Transverse colon (tissue), 4 donors: ENCODE measurements around the gene CES2. TPM values are rescaled to one million over a fixed set of nuclear protein-coding genes. Genes with fewer than 3 reads are reported as not detected.

Experiments
- DNase-seq: peaks from one replicate; pipeline ENCODE4 v3.0.0-alpha.2; 2019
- H3K27ac ChIP-seq, 4 donors: fragments of 200-600 bp; sonication (generic); 2 replicates each; pipeline ENCODE4 v1.5.1; 2016 to 2018; ENCODE audit warnings: inconsistent platforms in 4 of 4
- H3K27me3 ChIP-seq: fragments of 200-600 bp; sonication (generic); 2 replicates; pipeline ENCODE4 v1.5.1; 2017; ENCODE audit warnings: inconsistent platforms
- H3K36me3 ChIP-seq, 4 donors: fragments of 200-600 bp; sonication (generic); 2 replicates each; pipeline ENCODE4 v1.5.1; 2017 to 2019; ENCODE audit warnings: inconsistent platforms in 4 of 4
- H3K4me1 ChIP-seq, 4 donors: fragments of 200-600 bp; sonication (generic); 2 replicates each; pipeline ENCODE4 v1.5.1; 2017 to 2020; ENCODE audit warnings: inconsistent platforms in 4 of 4
- H3K4me3 ChIP-seq, 4 donors: fragments of 200-600 bp; sonication (generic); 1 replicate in 1 of 4; 2 replicates in 3 of 4; pipeline versions ENCODE4 v1.5.1 to v1.6.1; 2017 to 2019; ENCODE audit warnings: inconsistent platforms in 4 of 4
- H3K9me3 ChIP-seq, 2 donors: fragments of 200-600 bp; sonication (generic); 2 replicates each; pipeline ENCODE4 v1.5.1; 2017 to 2019; ENCODE audit warnings: inconsistent platforms in 2 of 2
- EP300 ChIP-seq: sonication (generic); formaldehyde crosslinking; IDR thresholded peaks from one replicate; pipeline ENCODE4 v1.6.1; 2017; ENCODE audit warnings: antibody characterized with exemption, low read depth
- POLR2A ChIP-seq: fragments of 450-650 bp; IDR thresholded peaks from one replicate; pipeline ENCODE4 v1.6.1; 2016; ENCODE audit warnings: antibody characterized with exemption, mild to moderate bottlenecking, moderate library complexity
- POLR2AphosphoS5 ChIP-seq, 3 donors: sonication (generic); formaldehyde crosslinking; IDR thresholded peaks; one replicate each; pipeline ENCODE4 v1.6.1; 2016; ENCODE audit warnings: antibody characterized with exemption in 3 of 3
- WGBS, 2 donors: methylation state at CpG; one replicate each; pipeline ENCODE4 v1.1.5; 2018; ENCODE audit warnings: low coverage in 1 of 2; 5-methylcytosine and 5-hydroxymethylcytosine counted together
- in situ Hi-C, 4 donors: fragments of 200-750 bp; cut with MboI; loops; one replicate each; pipeline versions ENCODE4 v1.15.0 to v1.15.1; 2017; ENCODE audit warnings: low sequenced_read_pairs in 3 of 4, low pct_ligation_motif_present in 1 of 4, low pct_unique_long_range_greater_than_20kb in 1 of 4
- intact Hi-C: fragments of 100-400 bp; cut with DNase I; formaldehyde crosslinking; loops from one replicate; pipeline ENCODE4 v1.15.1; 2023; ENCODE audit warnings: low total_unique reads
- total RNA-seq, 4 donors: library from RNA; depleted of rRNA; stranded (reverse); fragments of >200 nt; gene quantifications; one replicate each; pipeline ENCODE4 v1.1.0, GENCODE V29; 2016
- TF ChIP-seq, protein P1 (sequence below), 5 experiments: fragments of 200-600 bp in 3 of 5; fragments of 450-650 bp in 2 of 5; sonication (generic) in 3 of 5; IDR thresholded peaks; 1 replicate in 2 of 5; 2 replicates in 3 of 5; pipeline ENCODE4 v1.5.1; 2016 to 2017; ENCODE audit warnings: antibody characterized with exemption in 5 of 5, inconsistent platforms in 3 of 5, mild to moderate bottlenecking in 2 of 5, moderate library complexity in 1 of 5

CES2 gene
- total RNA-seq, 4 donors from 2014 or later, result 462 to 1,338 (median 921) TPM

DNA sequence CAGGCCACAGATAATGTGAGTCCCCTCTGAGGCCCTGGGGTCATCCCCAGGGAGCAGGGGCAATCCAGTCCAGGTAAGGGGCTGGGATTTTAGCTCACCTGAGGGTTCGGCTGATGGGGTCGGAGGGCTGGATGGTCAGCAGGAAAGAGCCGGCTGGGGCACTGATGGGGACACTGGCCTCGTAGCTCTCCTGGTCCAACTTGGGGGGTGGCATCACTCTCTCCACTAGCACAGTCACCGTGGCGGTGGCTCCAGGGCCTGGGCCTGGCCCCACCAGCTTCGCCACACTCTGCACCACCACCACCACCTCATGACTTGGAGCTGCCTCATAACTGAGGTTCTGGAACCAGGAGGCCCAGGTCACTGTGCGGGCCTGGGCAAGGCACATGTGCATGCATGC lies 23.5 kb upstream of the CES2 start:
- 98% methylated on average over 7 of the region's 8 CpGs; no CpG with 5 or more reads in 1 of the 2 donors for WGBS, 2 donors
- no peaks in the 10 kb centered on the region for H3K36me3 ChIP-seq
- H3K4me3 ChIP-seq, result no peak overlapping the region
- H3K27ac ChIP-seq, result no peak overlapping the region
- H3K9me3 ChIP-seq, result no peaks in the 10 kb centered on the region
- intact Hi-C loops, result no loop called here
- TF ChIP-seq, protein P1, sequence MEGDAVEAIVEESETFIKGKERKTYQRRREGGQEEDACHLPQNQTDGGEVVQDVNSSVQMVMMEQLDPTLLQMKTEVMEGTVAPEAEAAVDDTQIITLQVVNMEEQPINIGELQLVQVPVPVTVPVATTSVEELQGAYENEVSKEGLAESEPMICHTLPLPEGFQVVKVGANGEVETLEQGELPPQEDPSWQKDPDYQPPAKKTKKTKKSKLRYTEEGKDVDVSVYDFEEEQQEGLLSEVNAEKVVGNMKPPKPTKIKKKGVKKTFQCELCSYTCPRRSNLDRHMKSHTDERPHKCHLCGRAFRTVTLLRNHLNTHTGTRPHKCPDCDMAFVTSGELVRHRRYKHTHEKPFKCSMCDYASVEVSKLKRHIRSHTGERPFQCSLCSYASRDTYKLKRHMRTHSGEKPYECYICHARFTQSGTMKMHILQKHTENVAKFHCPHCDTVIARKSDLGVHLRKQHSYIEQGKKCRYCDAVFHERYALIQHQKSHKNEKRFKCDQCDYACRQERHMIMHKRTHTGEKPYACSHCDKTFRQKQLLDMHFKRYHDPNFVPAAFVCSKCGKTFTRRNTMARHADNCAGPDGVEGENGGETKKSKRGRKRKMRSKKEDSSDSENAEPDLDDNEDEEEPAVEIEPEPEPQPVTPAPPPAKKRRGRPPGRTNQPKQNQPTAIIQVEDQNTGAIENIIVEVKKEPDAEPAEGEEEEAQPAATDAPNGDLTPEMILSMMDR (IDR thresholded peaks at IDR 0.05), result no peak
- TF ChIP-seq POLR2A (no peak), EP300 (no peak), POLR2AphosphoS5 (IDR thresholded peaks at IDR 0.05) (no peak)
- H3K4me1 ChIP-seq, result no peaks in the 10 kb centered on the region
- no peak for DNase-seq
- in situ Hi-C loops, result no loop called here
- H3K27me3 ChIP-seq, result no peaks in the 10 kb centered on the region

- intact Hi-C loops, result no loop called here
- TF ChIP-seq EP300 (no peak), POLR2A (no peak), POLR2AphosphoS5 (IDR thresholded peaks at IDR 0.05) (no peak)
- TF ChIP-seq, protein P1 (IDR thresholded peaks at IDR 0.05), result no peak
- Histone ChIP-seq H3K27ac (no peak overlapping the region), H3K4me3 (no peak overlapping the region), H3K27me3 (no peaks in the 10 kb centered on the region), H3K4me1 (no peaks in the 10 kb centered on the region), H3K9me3 (no peaks in the 10 kb centered on the region), H3K36me3 (no peaks in the 10 kb centered on the region)
- WGBS, 2 donors, result 75% methylated on average over 10 of the region's 10 CpGs; no CpG with 5 or more reads in 1 of the 2 donors
- in situ Hi-C loops, result no loop called here
- no peak for DNase-seq
Observed at GRCh38 chr16:66913081-66913480, 22.2 kb upstream of the CES2 start.

- in situ Hi-C loops, result no loop called here
- intact Hi-C loops, result no loop called here
Observed at GRCh38 chr16:66913711-66914110, 21.6 kb upstream of the CES2 start.

DNA sequence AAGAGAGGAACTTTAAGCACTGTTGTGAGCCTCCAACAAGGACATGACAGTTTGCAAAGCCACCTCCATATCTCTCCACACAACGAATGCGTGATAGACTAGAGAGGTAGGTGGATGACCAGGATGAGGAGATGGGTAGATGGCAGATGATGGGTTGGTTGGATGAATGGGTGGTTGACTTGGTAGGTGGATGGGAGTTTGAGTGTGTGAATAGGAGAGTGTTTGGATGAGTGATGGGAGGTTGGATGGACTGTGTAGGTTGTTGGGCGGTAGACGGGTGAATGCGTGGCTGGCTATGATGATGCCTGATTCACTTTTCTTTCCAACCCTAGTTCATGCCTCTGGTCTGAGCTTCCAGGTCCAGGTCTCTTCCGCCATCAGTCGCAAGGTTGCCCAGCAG lies 20.8 kb upstream of the CES2 start:
- intact Hi-C loops (no loop called here), in situ Hi-C loops (no loop called here)
- no peaks in the 10 kb centered on the region for H3K9me3 ChIP-seq
- peaks cover 0 to 9% (median 6%) of the 10 kb centered on the region in 4 donors for H3K4me1 ChIP-seq
- H3K27ac ChIP-seq, result no peak overlapping the region
- no peak overlapping the region for H3K4me3 ChIP-seq
- 94 to 95% methylated on average over 6 to 7 of the region's 7 CpGs for WGBS, 2 donors
- DNase-seq, result no peak
- H3K36me3 ChIP-seq, result no peaks in the 10 kb centered on the region
- H3K27me3 ChIP-seq, result no peaks in the 10 kb centered on the region
- TF ChIP-seq EP300 (no peak), POLR2A (no peak), POLR2AphosphoS5 (IDR thresholded peaks at IDR 0.05) (no peak)
- TF ChIP-seq, protein P1 (IDR thresholded peaks at IDR 0.05), result no peak

More at GRCh38 chr16:66913711-66914110, 21.6 kb upstream of the CES2 start:
- Histone ChIP-seq H3K27me3 (no peaks in the 10 kb centered on the region), H3K4me3 (no peak overlapping the region), H3K27ac (no peak overlapping the region), H3K36me3 (no peaks in the 10 kb centered on the region), H3K4me1 (peaks cover 0 to 2% (median 1%) of the 10 kb centered on the region in 4 donors), H3K9me3 (no peaks in the 10 kb centered on the region)
- WGBS, 2 donors, result 78% methylated on average over 4 of the region's 4 CpGs; no CpG with 5 or more reads in 1 of the 2 donors
- no peak for DNase-seq
- TF ChIP-seq EP300, result no peak
- no peak for TF ChIP-seq POLR2AphosphoS5 (IDR thresholded peaks at IDR 0.05)
- TF ChIP-seq, protein P1 (IDR thresholded peaks at IDR 0.05), result no peak
- TF ChIP-seq POLR2A, result no peak
